ENCODE data around the gene FGF18. TPM values are rescaled to one million over a fixed set of nuclear protein-coding genes. Genes with fewer than 3 reads are reported as not detected.
A peak's percentile ranks its signal among the peaks of the same experiment; 100 is the strongest.

FGF18 gene
- total and polyA plus RNA-seq, 4 donors: 1.8 to 3.4 (median 2.5) TPM

DNA sequence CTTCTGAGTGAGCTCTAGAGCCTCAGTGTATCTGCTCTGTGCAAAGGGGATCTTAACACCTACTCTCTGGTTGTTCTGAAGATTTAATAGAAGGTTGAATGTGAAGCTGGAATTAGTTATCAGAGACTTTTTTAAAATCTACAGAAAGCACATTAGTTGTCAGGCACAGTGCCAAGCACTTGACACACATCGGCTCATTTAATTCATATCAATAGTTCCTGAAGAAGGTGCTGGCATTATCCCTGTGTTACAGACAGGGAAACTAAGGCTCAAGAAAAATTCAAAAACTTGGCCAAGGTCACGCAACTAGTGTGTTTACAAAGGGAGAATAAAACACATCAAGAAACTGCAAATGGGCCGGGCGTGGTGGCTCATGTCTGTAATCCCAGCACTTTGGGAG is 80.2 kb downstream of the FGF18 start:
- Histone ChIP-seq H3K27ac (ENCODE audit: low read depth in 1 of 2, low read length in 1 of 2) (no peak overlapping the region), H3K9me3 (ENCODE audit: control insufficient read depth in 4 of 4, insufficient read depth in 3 of 4, low read length in 3 of 4) (no peaks in the 10 kb centered on the region), H3K36me3 (ENCODE audit: control insufficient read depth in 4 of 4, insufficient read depth in 4 of 4, low read length in 4 of 4) (no peaks in the 10 kb centered on the region), H3K27me3 (ENCODE audit: control insufficient read depth in 3 of 3, insufficient read depth in 3 of 3, low read length in 2 of 3) (no peaks in the 10 kb centered on the region), H3K4me1 (ENCODE audit: control insufficient read depth in 5 of 5, insufficient read depth in 5 of 5, low read length in 5 of 5) (peaks cover 0 to 13% (median 6%) of the 10 kb centered on the region in 5 donors), H3K4me3 (no peak overlapping the region), H3K9ac (ENCODE audit: insufficient read depth in 1 of 2, low read length in 2 of 2) (no peak overlapping the region)
- no peak for DNase-seq
- TF ChIP-seq, protein P1, sequence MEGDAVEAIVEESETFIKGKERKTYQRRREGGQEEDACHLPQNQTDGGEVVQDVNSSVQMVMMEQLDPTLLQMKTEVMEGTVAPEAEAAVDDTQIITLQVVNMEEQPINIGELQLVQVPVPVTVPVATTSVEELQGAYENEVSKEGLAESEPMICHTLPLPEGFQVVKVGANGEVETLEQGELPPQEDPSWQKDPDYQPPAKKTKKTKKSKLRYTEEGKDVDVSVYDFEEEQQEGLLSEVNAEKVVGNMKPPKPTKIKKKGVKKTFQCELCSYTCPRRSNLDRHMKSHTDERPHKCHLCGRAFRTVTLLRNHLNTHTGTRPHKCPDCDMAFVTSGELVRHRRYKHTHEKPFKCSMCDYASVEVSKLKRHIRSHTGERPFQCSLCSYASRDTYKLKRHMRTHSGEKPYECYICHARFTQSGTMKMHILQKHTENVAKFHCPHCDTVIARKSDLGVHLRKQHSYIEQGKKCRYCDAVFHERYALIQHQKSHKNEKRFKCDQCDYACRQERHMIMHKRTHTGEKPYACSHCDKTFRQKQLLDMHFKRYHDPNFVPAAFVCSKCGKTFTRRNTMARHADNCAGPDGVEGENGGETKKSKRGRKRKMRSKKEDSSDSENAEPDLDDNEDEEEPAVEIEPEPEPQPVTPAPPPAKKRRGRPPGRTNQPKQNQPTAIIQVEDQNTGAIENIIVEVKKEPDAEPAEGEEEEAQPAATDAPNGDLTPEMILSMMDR (IDR thresholded peaks at IDR 0.05; ENCODE audit: control extremely low read depth, extremely low read depth): no peak
- no peak for ATAC-seq (ENCODE audit: insufficient read depth, low FRiP score)
- 82 to 94% methylated on average over 4 of the region's 4 CpGs for WGBS, 2 donors

DNA sequence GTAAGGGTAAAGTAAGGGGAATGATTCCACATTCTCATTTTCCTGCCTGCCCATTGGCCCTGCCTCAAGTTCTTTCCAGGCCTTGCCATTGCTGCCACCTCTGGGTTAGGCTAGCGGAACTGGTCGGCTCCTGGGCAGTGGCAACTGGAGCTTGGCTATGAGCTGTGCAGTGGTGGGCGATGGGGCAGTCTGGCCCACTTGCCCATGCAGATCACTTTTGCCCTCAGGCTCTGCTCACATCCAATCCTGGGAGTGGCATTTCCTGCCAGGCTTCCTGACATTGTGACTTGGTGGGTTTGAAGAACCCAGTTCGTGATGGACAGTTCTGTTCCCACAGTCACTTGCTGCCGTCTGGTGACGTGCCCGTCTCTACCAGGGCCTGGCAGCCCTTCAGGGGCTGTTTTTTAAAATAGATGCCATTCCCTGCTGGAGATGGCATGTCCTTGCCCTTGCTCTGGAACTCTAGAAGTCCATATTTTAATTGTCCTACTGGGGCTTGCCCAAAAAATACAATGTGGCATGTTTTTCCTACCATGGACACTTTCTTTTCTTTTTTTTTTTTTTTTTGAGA is 86.1 kb downstream of the FGF18 start:
- Histone ChIP-seq H3K4me3 (no peak overlapping the region), H3K4me1 (ENCODE audit: control insufficient read depth in 5 of 5, insufficient read depth in 5 of 5, low read length in 5 of 5) (peaks cover 0 to 3% (median 0%) of the 10 kb centered on the region in 5 donors), H3K27ac (ENCODE audit: low read depth in 1 of 2, low read length in 1 of 2) (no peak overlapping the region), H3K9me3 (ENCODE audit: control insufficient read depth in 4 of 4, insufficient read depth in 3 of 4, low read length in 3 of 4) (no peaks in the 10 kb centered on the region), H3K9ac (ENCODE audit: insufficient read depth in 1 of 2, low read length in 2 of 2) (no peak overlapping the region), H3K27me3 (ENCODE audit: control insufficient read depth in 3 of 3, insufficient read depth in 3 of 3, low read length in 2 of 3) (no peaks in the 10 kb centered on the region), H3K36me3 (ENCODE audit: control insufficient read depth in 4 of 4, insufficient read depth in 4 of 4, low read length in 4 of 4) (no peaks in the 10 kb centered on the region)
- ATAC-seq (ENCODE audit: insufficient read depth, low FRiP score) (no peak), DNase-seq (no peak)
- WGBS, 2 donors: 71 to 72% methylated on average over 7 of the region's 7 CpGs
- TF ChIP-seq, protein P1 (IDR thresholded peaks at IDR 0.05; ENCODE audit: control extremely low read depth, extremely low read depth): no peak

DNA sequence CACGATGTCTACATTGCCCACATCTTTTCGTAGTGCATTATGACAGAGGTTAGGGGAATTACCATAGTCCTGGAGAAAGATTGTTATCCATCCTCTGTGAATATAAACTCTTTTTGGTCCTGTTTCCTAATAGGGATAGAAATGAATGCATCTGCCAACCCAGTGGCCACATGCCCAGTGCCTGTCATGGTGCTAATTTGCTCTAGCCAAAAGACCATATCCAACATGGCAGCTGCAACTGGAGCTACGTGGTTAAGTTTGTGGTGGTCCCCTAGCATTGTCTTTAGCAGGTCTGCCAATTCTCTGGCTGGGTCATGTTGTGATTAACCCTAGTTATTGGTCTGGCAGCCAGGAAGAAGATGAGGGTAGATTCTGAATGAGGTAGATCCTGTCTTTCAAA is 87.5 kb downstream of the FGF18 start:
- WGBS, 2 donors: 89 to 91% methylated on average over 3 of the region's 3 CpGs

More for the DNA sequence above, 87.5 kb downstream of the FGF18 start:
- DNase-seq: no peak
- Histone ChIP-seq H3K4me1 (ENCODE audit: control insufficient read depth in 5 of 5, insufficient read depth in 5 of 5, low read length in 5 of 5) (peaks cover 0 to 3% (median 0%) of the 10 kb centered on the region in 5 donors), H3K27me3 (ENCODE audit: control insufficient read depth in 3 of 3, insufficient read depth in 3 of 3, low read length in 2 of 3) (no peaks in the 10 kb centered on the region), H3K27ac (ENCODE audit: low read depth in 1 of 2, low read length in 1 of 2) (no peak overlapping the region), H3K9me3 (ENCODE audit: control insufficient read depth in 4 of 4, insufficient read depth in 3 of 4, low read length in 3 of 4) (no peaks in the 10 kb centered on the region), H3K9ac (ENCODE audit: insufficient read depth in 1 of 2, low read length in 2 of 2) (no peak overlapping the region), H3K36me3 (ENCODE audit: control insufficient read depth in 4 of 4, insufficient read depth in 4 of 4, low read length in 4 of 4) (no peaks in the 10 kb centered on the region), H3K4me3 (no peak overlapping the region)
- TF ChIP-seq, protein P1 (IDR thresholded peaks at IDR 0.05; ENCODE audit: control extremely low read depth, extremely low read depth): no peak
- no peak for ATAC-seq (ENCODE audit: insufficient read depth, low FRiP score)

Small RNA genes lying within 50 kb of the gene (small RNA-seq; reads per million reads assigned to genes)
- 1.7 reads per million, percentile 89 among the genes with 10 or more reads in this experiment for gene MIR3912 (ENCODE audit: low replicate concordance)

Other genes with a start within 250 kb of the FGF18 start
- gene TLX3, start 110.4 kb upstream of the FGF18 start, total RNA-seq: not detected
- gene TLX3, start 110.4 kb upstream of the FGF18 start, polyA plus RNA-seq: not detected
- gene NPM1, start 31.8 kb upstream of the FGF18 start, total RNA-seq: 1,000 to 10,000 TPM in 1 of 2 donors, 100 to 1,000 TPM in 1; 601 to 1,763 TPM
- 1,000 to 10,000 TPM; 1,147 to 2,411 TPM for gene NPM1, start 31.8 kb upstream of the FGF18 start, polyA plus RNA-seq

Measured in lung (tissue), 13 donors.